ENCODE measurements around the gene CYB5R2. TPM values are rescaled to one million over a fixed set of nuclear protein-coding genes. Genes with fewer than 3 reads are reported as not detected.
A peak's percentile ranks its signal among the peaks of the same experiment; 100 is the strongest.

CYB5R2 gene
- total RNA-seq, 1 donor from 2014 or later, result 9.1 TPM

- peaks cover 16% of the 10 kb centered on the region for H3K36me3 Mint-ChIP-seq (ENCODE audit: insufficient read depth)
- TF ChIP-seq CTCF (IDR thresholded peaks at IDR 0.05; ENCODE audit: unreplicated experiment), result no peak
- H3K4me3 Mint-ChIP-seq (ENCODE audit: low read depth), result no peak overlapping the region
- H3K27ac Mint-ChIP-seq, result no peak overlapping the region
- H3K4me1 Mint-ChIP-seq (ENCODE audit: low read depth), result no peaks in the 10 kb centered on the region
- no peak for DNase-seq (ENCODE audit: low spot score, unreplicated experiment)
- no peaks in the 10 kb centered on the region for H3K9me3 Mint-ChIP-seq (ENCODE audit: low read depth)
- H3K27me3 Mint-ChIP-seq, result no peaks in the 10 kb centered on the region
These were observed 17.8 kb downstream of the CYB5R2 start for GRCh38 chr11:7655253-7656217.

GRCh38 chr11:7654195-7654705, 19.1 kb downstream of the CYB5R2 start:
- Mint-ChIP-seq H3K4me1 (ENCODE audit: low read depth) (no peaks in the 10 kb centered on the region), H3K27ac (no peak overlapping the region), H3K9me3 (ENCODE audit: low read depth) (no peaks in the 10 kb centered on the region), H3K4me3 (ENCODE audit: low read depth) (no peak overlapping the region), H3K27me3 (no peaks in the 10 kb centered on the region), H3K36me3 (ENCODE audit: insufficient read depth) (peaks cover 24% of the 10 kb centered on the region)
- TF ChIP-seq CTCF (IDR thresholded peaks at IDR 0.05; ENCODE audit: unreplicated experiment), result no peak
- no peak for DNase-seq (ENCODE audit: low spot score, unreplicated experiment)

GRCh38 chr11:7651700-7652099, 21.6 kb downstream of the CYB5R2 start:
- Mint-ChIP-seq H3K4me3 (ENCODE audit: low read depth) (no peak overlapping the region), H3K9me3 (ENCODE audit: low read depth) (no peaks in the 10 kb centered on the region), H3K4me1 (ENCODE audit: low read depth) (peaks cover 16% of the 10 kb centered on the region), H3K27me3 (no peaks in the 10 kb centered on the region), H3K36me3 (ENCODE audit: insufficient read depth) (peaks cover 24% of the 10 kb centered on the region), H3K27ac (peak overlapping the region; percentile 82)
- DNase-seq (ENCODE audit: low spot score, unreplicated experiment), result no peak
- no peak for TF ChIP-seq CTCF (IDR thresholded peaks at IDR 0.05; ENCODE audit: unreplicated experiment)

- peaks cover 26% of the 10 kb centered on the region for H3K36me3 Mint-ChIP-seq (ENCODE audit: insufficient read depth)
- H3K4me3 Mint-ChIP-seq (ENCODE audit: low read depth), result no peak overlapping the region
- H3K9me3 Mint-ChIP-seq (ENCODE audit: low read depth), result no peaks in the 10 kb centered on the region
- TF ChIP-seq CTCF (IDR thresholded peaks at IDR 0.05; ENCODE audit: unreplicated experiment), result no peak
- no peak for DNase-seq (ENCODE audit: low spot score, unreplicated experiment)
- H3K27ac Mint-ChIP-seq, result peak overlapping the region; percentile 8
- no peaks in the 10 kb centered on the region for H3K27me3 Mint-ChIP-seq
- peaks cover 16% of the 10 kb centered on the region for H3K4me1 Mint-ChIP-seq (ENCODE audit: low read depth)
These were observed 22.2 kb downstream of the CYB5R2 start for GRCh38 chr11:7651140-7651551.

GRCh38 chr11:7648264-7648663, 25.0 kb downstream of the CYB5R2 start:
- DNase-seq (ENCODE audit: low spot score, unreplicated experiment), result no peak
- Mint-ChIP-seq H3K27me3 (no peaks in the 10 kb centered on the region), H3K4me1 (ENCODE audit: low read depth) (peaks cover 17% of the 10 kb centered on the region), H3K9me3 (ENCODE audit: low read depth) (no peaks in the 10 kb centered on the region), H3K36me3 (ENCODE audit: insufficient read depth) (peaks cover 38% of the 10 kb centered on the region), H3K27ac (peak overlapping the region; percentile 52), H3K4me3 (ENCODE audit: low read depth) (no peak overlapping the region)
- TF ChIP-seq CTCF (IDR thresholded peaks at IDR 0.05; ENCODE audit: unreplicated experiment), result no peak

Measured in progenitor cell of endocrine pancreas (in vitro differentiated cells).